GM10847 (cell line): Measurements from ENCODE around the gene POLR2E.
A peak's percentile ranks its signal among the peaks of the same experiment; 100 is the strongest.

ENCODE experiments used
- POLR2A ChIP-seq: IDR thresholded peaks from 2 replicates; pipeline ENCODE4 v1.6.1; 2011; ENCODE audit not compliant: insufficient read length; ENCODE audit errors: extremely low read depth

Gene POLR2E

GRCh38 chr19:1130771-1131717, 35.9 kb upstream of the POLR2E start:
- peak; percentile 11 for TF ChIP-seq POLR2A

GRCh38 chr19:1129535-1129934, 34.4 kb upstream of the POLR2E start:
- no peak for TF ChIP-seq POLR2A

- no peak for TF ChIP-seq POLR2A
These were observed 32.9 kb upstream of the POLR2E start for GRCh38 chr19:1128106-1128505.

- no peak for TF ChIP-seq POLR2A
These were observed 32.0 kb upstream of the POLR2E start for GRCh38 chr19:1126984-1127760.

- TF ChIP-seq POLR2A = no peak
These were observed 30.7 kb upstream of the POLR2E start for GRCh38 chr19:1125601-1126467.

GRCh38 chr19:1123885-1124677, 28.9 kb upstream of the POLR2E start:
- no peak for TF ChIP-seq POLR2A

- TF ChIP-seq POLR2A = no peak
These were observed 28.2 kb upstream of the POLR2E start for GRCh38 chr19:1123381-1123780.

GRCh38 chr19:1122972-1123363, 27.8 kb upstream of the POLR2E start:
- no peak for TF ChIP-seq POLR2A

GRCh38 chr19:1122021-1122971, 27.1 kb upstream of the POLR2E start:
- no peak for TF ChIP-seq POLR2A

GRCh38 chr19:1121395-1121794, 26.2 kb upstream of the POLR2E start:
- TF ChIP-seq POLR2A = no peak

- no peak for TF ChIP-seq POLR2A
These were observed 24.5 kb upstream of the POLR2E start for GRCh38 chr19:1119475-1120217.

GRCh38 chr19:1118999-1119398, 23.8 kb upstream of the POLR2E start:
- TF ChIP-seq POLR2A = no peak

- no peak for TF ChIP-seq POLR2A
These were observed 22.5 kb upstream of the POLR2E start for GRCh38 chr19:1117654-1118053.
